Measurements from ENCODE around the gene SHD. TPM values are rescaled to one million over a fixed set of nuclear protein-coding genes. Genes with fewer than 3 reads are reported as not detected.

The SHD gene
- total RNA-seq, 4 donors from 2014 or later = 7.6 to 51.4 (median 27.5) TPM

GRCh38 chr19:4324228-4324627, 45.2 kb downstream of the SHD start:
- in situ Hi-C loops (cut with MboI; ENCODE audit: low pct_ligation_motif_present in 1 of 4, low pct_unique_long_range_greater_than_20kb in 1 of 4, low sequenced_read_pairs in 3 of 4) (no loop called here), intact Hi-C loops (cut with DNase I; ENCODE audit: low total_unique reads) (no loop called here)
- no peak for DNase-seq
- TF ChIP-seq EP300 (IDR thresholded peaks at IDR 0.05; ENCODE audit: low read depth) (no peak), POLR2AphosphoS5 (IDR thresholded peaks at IDR 0.05) (no peak), POLR2A (IDR thresholded peaks at IDR 0.05) (no peak)
- TF ChIP-seq, protein P1, sequence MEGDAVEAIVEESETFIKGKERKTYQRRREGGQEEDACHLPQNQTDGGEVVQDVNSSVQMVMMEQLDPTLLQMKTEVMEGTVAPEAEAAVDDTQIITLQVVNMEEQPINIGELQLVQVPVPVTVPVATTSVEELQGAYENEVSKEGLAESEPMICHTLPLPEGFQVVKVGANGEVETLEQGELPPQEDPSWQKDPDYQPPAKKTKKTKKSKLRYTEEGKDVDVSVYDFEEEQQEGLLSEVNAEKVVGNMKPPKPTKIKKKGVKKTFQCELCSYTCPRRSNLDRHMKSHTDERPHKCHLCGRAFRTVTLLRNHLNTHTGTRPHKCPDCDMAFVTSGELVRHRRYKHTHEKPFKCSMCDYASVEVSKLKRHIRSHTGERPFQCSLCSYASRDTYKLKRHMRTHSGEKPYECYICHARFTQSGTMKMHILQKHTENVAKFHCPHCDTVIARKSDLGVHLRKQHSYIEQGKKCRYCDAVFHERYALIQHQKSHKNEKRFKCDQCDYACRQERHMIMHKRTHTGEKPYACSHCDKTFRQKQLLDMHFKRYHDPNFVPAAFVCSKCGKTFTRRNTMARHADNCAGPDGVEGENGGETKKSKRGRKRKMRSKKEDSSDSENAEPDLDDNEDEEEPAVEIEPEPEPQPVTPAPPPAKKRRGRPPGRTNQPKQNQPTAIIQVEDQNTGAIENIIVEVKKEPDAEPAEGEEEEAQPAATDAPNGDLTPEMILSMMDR (IDR thresholded peaks at IDR 0.05) = no peak
- no peaks in the 10 kb centered on the region for H3K36me3 ChIP-seq
- H3K4me1 ChIP-seq = peaks cover 4 to 21% (median 6%) of the 10 kb centered on the region in 4 donors
- 84% methylated on average over 12 of the region's 12 CpGs; no CpG with 5 or more reads in 1 of the 2 donors for WGBS, 2 donors (ENCODE audit: low coverage in 1 of 2)
- no peak overlapping the region for H3K4me3 ChIP-seq
- peaks cover 5% of the 10 kb centered on the region for H3K27me3 ChIP-seq
- H3K27ac ChIP-seq = no peak overlapping the region
- no peaks in the 10 kb centered on the region for H3K9me3 ChIP-seq

GRCh38 chr19:4326215-4326836, 47.3 kb downstream of the SHD start:
- Histone ChIP-seq H3K27me3 (peaks cover 5% of the 10 kb centered on the region), H3K4me1 (peaks cover 4 to 21% (median 6%) of the 10 kb centered on the region in 4 donors), H3K9me3 (no peaks in the 10 kb centered on the region), H3K27ac (no peak overlapping the region), H3K4me3 (no peak overlapping the region), H3K36me3 (no peaks in the 10 kb centered on the region)
- in situ Hi-C loops (cut with MboI; ENCODE audit: low pct_ligation_motif_present in 1 of 4, low pct_unique_long_range_greater_than_20kb in 1 of 4, low sequenced_read_pairs in 3 of 4) (no loop called here), intact Hi-C loops (cut with DNase I; ENCODE audit: low total_unique reads) (no loop called here)
- no peak for DNase-seq
- TF ChIP-seq, protein P1 (IDR thresholded peaks at IDR 0.05) = no peak
- TF ChIP-seq POLR2AphosphoS5 (IDR thresholded peaks at IDR 0.05) = no peak
- no peak for TF ChIP-seq EP300 (IDR thresholded peaks at IDR 0.05; ENCODE audit: low read depth)
- no peak for TF ChIP-seq POLR2A (IDR thresholded peaks at IDR 0.05)
- WGBS, 2 donors (ENCODE audit: low coverage in 1 of 2) = 71 to 73% methylated on average over 3 to 13 of the region's 13 CpGs

GRCh38 chr19:4326837-4327251, 47.8 kb downstream of the SHD start:
- TF ChIP-seq EP300 (IDR thresholded peaks at IDR 0.05; ENCODE audit: low read depth) (no peak), POLR2AphosphoS5 (IDR thresholded peaks at IDR 0.05) (no peak), POLR2A (IDR thresholded peaks at IDR 0.05) (no peak)
- peaks cover 5% of the 10 kb centered on the region for H3K27me3 ChIP-seq
- H3K4me1 ChIP-seq = peaks cover 4 to 21% (median 6%) of the 10 kb centered on the region in 4 donors
- DNase-seq = no peak
- intact Hi-C loops (cut with DNase I; ENCODE audit: low total_unique reads) (no loop called here), in situ Hi-C loops (cut with MboI; ENCODE audit: low pct_ligation_motif_present in 1 of 4, low pct_unique_long_range_greater_than_20kb in 1 of 4, low sequenced_read_pairs in 3 of 4) (no loop called here)
- H3K27ac ChIP-seq = no peak overlapping the region
- no peaks in the 10 kb centered on the region for H3K9me3 ChIP-seq
- H3K36me3 ChIP-seq = no peaks in the 10 kb centered on the region
- WGBS, 2 donors (ENCODE audit: low coverage in 1 of 2) = 39% methylated on average over 27 of the region's 33 CpGs; no CpG with 5 or more reads in 1 of the 2 donors
- no peak overlapping the region for H3K4me3 ChIP-seq

DNA sequence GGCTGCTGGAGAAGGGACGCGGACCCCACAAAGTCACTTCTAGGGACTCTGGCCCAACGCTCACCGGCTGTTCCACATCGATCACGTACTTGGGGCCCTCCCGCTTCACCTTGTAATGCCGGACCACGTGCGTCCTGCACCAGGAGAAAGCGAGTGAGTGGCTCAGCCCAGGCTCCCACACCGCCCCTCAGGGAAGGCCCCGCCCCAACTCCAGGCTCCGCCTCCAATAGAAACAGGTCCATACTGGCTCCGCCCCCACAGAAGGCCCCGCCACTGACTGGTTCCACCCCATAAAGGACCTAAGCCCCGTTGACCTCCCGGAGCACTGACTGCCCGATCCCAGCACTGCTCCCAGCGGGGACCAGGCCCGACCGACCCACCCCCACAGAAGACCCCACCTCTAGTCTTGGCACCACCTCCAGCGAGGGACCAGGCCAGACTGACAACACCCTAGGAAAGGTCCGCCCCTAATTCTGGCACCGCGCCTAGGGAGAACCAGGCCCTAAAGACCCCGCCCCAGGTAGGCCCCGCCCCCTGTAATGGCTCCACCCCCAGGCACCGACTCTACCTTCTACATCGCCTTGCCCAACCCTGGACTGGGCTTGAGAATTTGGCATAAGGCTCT, 48.3 kb downstream of the SHD start:
- Histone ChIP-seq H3K27ac (peak overlapping the region in 3 of 4 donors; percentile 25 to 59 (median 52)), H3K27me3 (peaks cover 5% of the 10 kb centered on the region), H3K36me3 (no peaks in the 10 kb centered on the region), H3K9me3 (no peaks in the 10 kb centered on the region), H3K4me3 (peak overlapping the region in 3 of 4 donors; percentile 10 to 21 (median 13)), H3K4me1 (peaks cover 4 to 21% (median 6%) of the 10 kb centered on the region in 4 donors)
- in situ Hi-C loops (cut with MboI; ENCODE audit: low pct_ligation_motif_present in 1 of 4, low pct_unique_long_range_greater_than_20kb in 1 of 4, low sequenced_read_pairs in 3 of 4) (no loop called here), intact Hi-C loops (cut with DNase I; ENCODE audit: low total_unique reads) (no loop called here)
- TF ChIP-seq POLR2A (IDR thresholded peaks at IDR 0.05) = no peak
- no peak for TF ChIP-seq EP300 (IDR thresholded peaks at IDR 0.05; ENCODE audit: low read depth)
- no peak for TF ChIP-seq POLR2AphosphoS5 (IDR thresholded peaks at IDR 0.05)
- TF ChIP-seq, protein P1 (IDR thresholded peaks at IDR 0.05) = no peak
- 43% methylated on average over 23 of the region's 30 CpGs; no CpG with 5 or more reads in 1 of the 2 donors for WGBS, 2 donors (ENCODE audit: low coverage in 1 of 2)
- peak; percentile 83 for DNase-seq

Data from transverse colon (tissue), 4 donors.